Measurements from ENCODE around the gene ELP1. TPM values are rescaled to one million over a fixed set of nuclear protein-coding genes. Genes with fewer than 3 reads are reported as not detected.
"Not testable (repeated sequence)": the region's sequence is repeated elsewhere in the genome, so short reads cannot be mapped to it uniquely, and the experiment has no call there.

ELP1 gene
- total RNA-seq, 1 donor from 2014 or later, result 48.9 TPM

DNA sequence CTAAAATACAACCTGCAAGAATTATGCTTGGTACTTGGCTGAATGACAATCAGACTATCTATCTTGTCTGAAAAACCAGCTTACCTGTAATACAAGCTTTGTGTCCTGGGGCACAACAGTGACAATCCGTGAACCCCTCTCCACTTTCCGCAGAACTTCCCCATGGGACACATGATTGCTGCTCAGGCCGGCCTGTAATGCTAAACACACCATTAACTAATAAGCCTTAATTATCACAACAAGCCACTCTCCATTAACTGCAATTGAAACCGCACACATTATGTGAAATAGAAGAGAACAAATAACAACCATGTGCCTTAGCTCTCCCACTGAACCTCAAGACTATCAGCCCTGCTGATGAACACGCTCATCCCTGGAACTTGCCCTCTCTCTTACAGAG is 33.7 kb downstream of the ELP1 start:
- DNase-seq (ENCODE audit: low read depth, low spot score), result no peak
- no peak overlapping the region for H3K27ac Mint-ChIP-seq (ENCODE audit: unreplicated experiment)
- H3K9me3 Mint-ChIP-seq, result no peaks in the 10 kb centered on the region
- H3K27me3 Mint-ChIP-seq (ENCODE audit: low read depth), result no peaks in the 10 kb centered on the region
- TF ChIP-seq CTCF (conservative IDR thresholded peaks at IDR 0.05), result no peak
- H3K4me3 Mint-ChIP-seq, result no peak overlapping the region
- no peaks in the 10 kb centered on the region for H3K4me1 Mint-ChIP-seq
- H3K36me3 Mint-ChIP-seq (ENCODE audit: low read depth), result peaks cover 20% of the 10 kb centered on the region

DNA sequence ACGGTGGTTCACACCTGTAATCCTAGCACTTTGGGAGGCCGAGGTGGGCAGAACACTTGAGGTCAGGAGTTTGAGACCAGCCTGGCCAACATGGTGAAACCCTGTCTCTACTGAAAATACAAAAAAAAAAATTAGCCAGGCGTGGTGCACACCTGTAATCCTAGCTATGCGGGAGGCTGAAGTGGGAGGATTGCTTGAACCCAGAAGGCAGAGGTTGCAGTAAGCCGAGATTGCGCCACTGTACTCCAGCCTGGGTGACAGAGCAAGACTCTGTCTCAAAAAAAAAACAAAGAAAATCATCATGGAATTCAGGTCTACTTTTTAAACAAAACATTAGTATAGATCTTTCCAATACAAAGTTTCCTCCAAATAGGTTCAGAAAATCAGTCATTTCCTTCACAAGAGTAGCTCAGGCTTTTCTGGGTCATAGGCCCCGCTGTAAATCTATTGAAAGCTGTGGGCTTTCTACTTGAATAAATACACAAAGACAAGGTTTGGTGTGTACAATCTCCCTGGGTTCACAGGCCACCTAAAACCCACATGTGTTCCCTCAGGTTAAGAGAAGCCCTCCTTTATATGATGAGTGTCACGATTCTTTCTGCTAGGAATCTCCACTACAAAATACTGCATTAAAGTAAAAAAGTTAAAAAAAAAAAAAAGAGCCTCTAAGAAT is 34.8 kb downstream of the ELP1 start:
- not testable (repeated sequence) for H3K9me3 Mint-ChIP-seq; H3K27me3 Mint-ChIP-seq (ENCODE audit: low read depth); H3K27ac Mint-ChIP-seq (ENCODE audit: unreplicated experiment); H3K4me1 Mint-ChIP-seq; H3K4me3 Mint-ChIP-seq; DNase-seq (ENCODE audit: low read depth, low spot score)
- H3K36me3 Mint-ChIP-seq (ENCODE audit: low read depth), result peaks cover 21% of the 10 kb centered on the region

- Mint-ChIP-seq H3K27me3 (ENCODE audit: low read depth) (no peaks in the 10 kb centered on the region), H3K27ac (ENCODE audit: unreplicated experiment) (no peak overlapping the region), H3K4me1 (no peaks in the 10 kb centered on the region), H3K9me3 (no peaks in the 10 kb centered on the region), H3K4me3 (no peak overlapping the region), H3K36me3 (ENCODE audit: low read depth) (peaks cover 16% of the 10 kb centered on the region)
- DNase-seq (ENCODE audit: low read depth, low spot score), result no peak
- TF ChIP-seq CTCF (conservative IDR thresholded peaks at IDR 0.05), result no peak
These were observed 36.4 kb downstream of the ELP1 start for GRCh38 chr9:108897324-108898096.

DNA sequence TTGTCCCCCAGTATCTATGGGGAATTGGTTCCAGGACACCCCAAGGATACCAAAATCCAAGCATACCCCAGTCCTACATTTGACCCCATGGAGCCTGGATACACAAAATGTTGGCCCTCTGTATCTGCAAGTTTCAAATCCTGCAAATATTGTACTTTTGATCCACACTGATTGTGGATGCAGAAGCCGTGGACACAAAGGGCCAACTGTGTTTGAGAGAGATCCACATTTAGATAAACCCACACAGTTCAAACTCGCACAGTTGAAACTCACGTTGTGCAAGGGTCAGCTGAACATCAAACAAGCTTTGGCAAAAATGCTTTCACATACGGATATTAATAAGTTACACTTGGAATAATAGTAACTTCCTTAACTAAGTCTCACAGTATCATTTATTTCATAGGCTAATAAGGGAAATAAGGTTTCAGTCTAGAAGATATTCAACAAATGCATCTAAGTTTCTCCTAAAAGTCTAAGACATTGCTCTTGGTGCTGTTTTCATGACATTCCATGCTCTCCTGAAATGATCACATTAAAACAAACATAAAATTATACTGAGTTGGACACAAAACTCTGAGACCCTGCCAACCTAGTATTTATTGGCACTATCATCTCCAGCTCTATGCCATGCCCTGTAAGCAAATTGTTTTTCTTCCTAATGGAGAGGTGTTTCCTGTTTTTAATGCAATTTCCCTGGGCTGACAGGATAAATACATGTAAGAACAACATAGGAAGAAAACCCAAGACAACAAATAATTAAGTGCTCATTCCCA is 39.5 kb downstream of the ELP1 start:
- Mint-ChIP-seq H3K27ac (ENCODE audit: unreplicated experiment) (no peak overlapping the region), H3K9me3 (no peaks in the 10 kb centered on the region), H3K4me3 (no peak overlapping the region), H3K36me3 (ENCODE audit: low read depth) (peaks cover 16% of the 10 kb centered on the region), H3K4me1 (no peaks in the 10 kb centered on the region), H3K27me3 (ENCODE audit: low read depth) (no peaks in the 10 kb centered on the region)
- no peak for TF ChIP-seq CTCF (conservative IDR thresholded peaks at IDR 0.05)
- no peak for DNase-seq (ENCODE audit: low read depth, low spot score)

- Mint-ChIP-seq H3K36me3 (ENCODE audit: low read depth) (peaks cover 28% of the 10 kb centered on the region), H3K9me3 (peaks cover 3% of the 10 kb centered on the region), H3K4me3 (no peak overlapping the region), H3K27ac (ENCODE audit: unreplicated experiment) (no peak overlapping the region), H3K4me1 (no peaks in the 10 kb centered on the region), H3K27me3 (ENCODE audit: low read depth) (no peaks in the 10 kb centered on the region)
- TF ChIP-seq CTCF (conservative IDR thresholded peaks at IDR 0.05), result no peak
- no peak for DNase-seq (ENCODE audit: low read depth, low spot score)
These were observed 44.3 kb downstream of the ELP1 start for GRCh38 chr9:108889649-108890067.

- H3K36me3 Mint-ChIP-seq (ENCODE audit: low read depth), result peaks cover 27% of the 10 kb centered on the region
- H3K4me1 Mint-ChIP-seq; H3K4me3 Mint-ChIP-seq; H3K27me3 Mint-ChIP-seq (ENCODE audit: low read depth); H3K9me3 Mint-ChIP-seq; H3K27ac Mint-ChIP-seq (ENCODE audit: unreplicated experiment); DNase-seq (ENCODE audit: low read depth, low spot score): not testable (repeated sequence)
These were observed 47.2 kb downstream of the ELP1 start for GRCh38 chr9:108886594-108887271.
